GM23248 (cell line): ENCODE results near the gene ASIC2. TPM values are rescaled to one million over a fixed set of nuclear protein-coding genes. Genes with fewer than 3 reads are reported as not detected.

ENCODE experiments used
- DNase-seq: peaks from one replicate; pipeline ENCODE4 v3.0.0-alpha.2; 2015
- H2AFZ ChIP-seq: fragments of 200-600 bp; sonication (generic); 2 replicates; pipeline ENCODE4 v1.6.1; 2016; ENCODE audit warnings: antibody characterized with exemption
- H3F3A ChIP-seq: fragments of 200-600 bp; sonication (generic); 2 replicates; pipeline ENCODE4 v1.6.1; 2016; ENCODE audit warnings: mild to moderate bottlenecking, antibody characterized with exemption, mixed run types; ENCODE audit not compliant: insufficient read depth
- H3K27ac ChIP-seq: fragments of 200-600 bp; sonication (generic); 2 replicates; pipeline ENCODE4 v1.5.1; 2016; ENCODE audit warnings: mild to moderate bottlenecking
- H3K27me3 ChIP-seq: fragments of 200-600 bp; sonication (generic); replicated peaks from 2 replicates; pipeline ENCODE4 v1.6.1; 2016; ENCODE audit warnings: mild to moderate bottlenecking; ENCODE audit not compliant: insufficient read depth
- H3K36me3 ChIP-seq: fragments of 200-600 bp; sonication (generic); 2 replicates; pipeline ENCODE4 v1.6.1; 2016; ENCODE audit warnings: low read depth, mild to moderate bottlenecking
- H3K4me1 ChIP-seq: fragments of 200-600 bp; sonication (generic); 2 replicates; pipeline ENCODE4 v1.6.1; 2016; ENCODE audit warnings: mild to moderate bottlenecking; ENCODE audit not compliant: insufficient read depth
- H3K4me2 ChIP-seq: fragments of 200-600 bp; sonication (generic); one replicate; pipeline ENCODE4 v1.6.1; 2016; ENCODE audit warnings: mild to moderate bottlenecking; ENCODE audit not compliant: unreplicated experiment
- H3K4me3 ChIP-seq: fragments of 200-600 bp; sonication (generic); 2 replicates; pipeline ENCODE4 v1.5.1; 2016; ENCODE audit warnings: mild to moderate bottlenecking
- H3K79me2 ChIP-seq: fragments of 200-600 bp; sonication (generic); 2 replicates; pipeline ENCODE4 v1.6.1; 2016; ENCODE audit warnings: mild to moderate bottlenecking; ENCODE audit not compliant: insufficient read depth
- H3K9ac ChIP-seq: fragments of 200-600 bp; sonication (generic); 2 replicates; pipeline ENCODE4 v1.6.1; 2016; ENCODE audit warnings: mild to moderate bottlenecking
- H3K9me2 ChIP-seq: fragments of 200-600 bp; sonication (generic); 2 replicates; pipeline ENCODE4 v1.6.1; 2016; ENCODE audit warnings: mixed run types, mild to moderate bottlenecking, moderate library complexity; ENCODE audit not compliant: insufficient read depth
- H3K9me3 ChIP-seq: fragments of 200-600 bp; sonication (generic); one replicate; pipeline ENCODE4 v1.6.1; 2017; ENCODE audit warnings: low read depth
- H4K20me1 ChIP-seq: fragments of 200-600 bp; sonication (generic); 2 replicates; pipeline ENCODE4 v1.6.0; 2016; ENCODE audit not compliant: insufficient read depth
- EZH2 ChIP-seq: fragments of 200-600 bp; sonication (generic); IDR thresholded peaks from 2 replicates; pipeline ENCODE4 v1.6.1; 2018; ENCODE audit warnings: antibody characterized with exemption, mild to moderate bottlenecking; ENCODE audit not compliant: insufficient read depth, poor library complexity, severe bottlenecking
- EZH2phosphoT487 ChIP-seq: fragments of 200-600 bp; sonication (generic); IDR thresholded peaks from 2 replicates; pipeline ENCODE4 v1.6.1; 2018; ENCODE audit warnings: antibody characterized with exemption, moderate library complexity, mild to moderate bottlenecking, low read depth; ENCODE audit not compliant: insufficient read depth
- WGBS, 2 experiments: methylation state at CpG; one replicate each; pipeline ENCODE4 v1.1.6; 2015 to 2017; ENCODE audit warnings: low lambda C conversion rate in 2 of 2, low coverage in 1 of 2; ENCODE audit errors: missing lambda C conversion rate in 2 of 2; 5-methylcytosine and 5-hydroxymethylcytosine counted together
- in situ Hi-C: fragments of 300-500 bp; cut with MboI; formaldehyde crosslinking; loops from 2 replicates; pipeline ENCODE4 v1.15.0; 2020
- polyA plus RNA-seq: library from polyadenylated mRNA; unstranded; fragments of >200 nt; fragmentation: Nextera tagmentation; extraction: Ambion mirVana; gene quantifications from 2 replicates; pipeline ENCODE4 v1.2.1, GENCODE V29; 2016
- total RNA-seq: library from RNA; depleted of rRNA; stranded (reverse); fragments of >200 nt; shearing (Covaris generic); gene quantifications from 2 replicates; pipeline ENCODE4 v1.2.3, GENCODE V29; 2014

ASIC2 gene
- total and polyA plus RNA-seq, 2 experiments from 2014 or later, result under 0.01 TPM; not detected in 1

GRCh38 chr17:33175562-33175961 lies 117.5 kb downstream of the ASIC2 start:
- in situ Hi-C loops, result no loop called here
- no peak overlapping the region for H3K4me3 ChIP-seq
- H3K9ac ChIP-seq, result no peak overlapping the region
- no peaks in the 10 kb centered on the region for H3K4me1 ChIP-seq
- H3F3A ChIP-seq, result no peaks in the 10 kb centered on the region
- no peaks in the 10 kb centered on the region for H3K36me3 ChIP-seq
- DNase-seq, result no peak
- H4K20me1 ChIP-seq, result no peaks in the 10 kb centered on the region
- TF ChIP-seq EZH2 (no peak), EZH2phosphoT487 (no peak)
- WGBS, 2 experiments, result 38 to 45% methylated on average over 8 of the region's 8 CpGs
- no peak overlapping the region for H2AFZ ChIP-seq
- peaks cover 15% of the 10 kb centered on the region for H3K27me3 ChIP-seq
- no peak overlapping the region for H3K27ac ChIP-seq
- H3K9me2 ChIP-seq, result no peaks in the 10 kb centered on the region
- H3K9me3 ChIP-seq, result no peaks in the 10 kb centered on the region
- no peaks in the 10 kb centered on the region for H3K79me2 ChIP-seq
- no peak overlapping the region for H3K4me2 ChIP-seq

- Histone ChIP-seq H3K4me2 (no peak overlapping the region), H3K9me2 (no peaks in the 10 kb centered on the region), H3K9ac (no peak overlapping the region), H3K79me2 (no peaks in the 10 kb centered on the region), H2AFZ (no peak overlapping the region), H3K27me3 (peaks cover 15% of the 10 kb centered on the region), H4K20me1 (no peaks in the 10 kb centered on the region), H3K4me1 (peaks cover 12% of the 10 kb centered on the region), H3F3A (0 out of 2 replicates have a peak, but pooled peaks cover 12% of the 10 kb centered on the region), H3K36me3 (no peaks in the 10 kb centered on the region), H3K4me3 (no peak overlapping the region), H3K27ac (no peak overlapping the region), H3K9me3 (no peaks in the 10 kb centered on the region)
- in situ Hi-C loops, result no loop called here
- DNase-seq, result no peak
- WGBS, 2 experiments, result 34 to 35% methylated on average over 2 of the region's 2 CpGs
- TF ChIP-seq EZH2 (no peak), EZH2phosphoT487 (no peak)
Measured at GRCh38 chr17:33171931-33172330, 121.2 kb downstream of the ASIC2 start.

- in situ Hi-C loops, result no loop called here
- no peaks in the 10 kb centered on the region for H3K9me3 ChIP-seq
- H3F3A ChIP-seq, result 0 out of 2 replicates have a peak, but pooled peaks cover 12% of the 10 kb centered on the region
- no peaks in the 10 kb centered on the region for H3K79me2 ChIP-seq
- no peak overlapping the region for H3K9ac ChIP-seq
- H2AFZ ChIP-seq, result no peak overlapping the region
- no peak overlapping the region for H3K4me3 ChIP-seq
- peak overlapping the region; percentile 28 for H3K4me2 ChIP-seq
- no peak overlapping the region for H3K27ac ChIP-seq
- H3K36me3 ChIP-seq, result no peaks in the 10 kb centered on the region
- peaks cover 12% of the 10 kb centered on the region for H3K4me1 ChIP-seq
- WGBS, 2 experiments, result 40% methylated on average over 6 of the region's 6 CpGs
- H3K9me2 ChIP-seq, result no peaks in the 10 kb centered on the region
- TF ChIP-seq EZH2phosphoT487 (no peak), EZH2 (no peak)
- H4K20me1 ChIP-seq, result no peaks in the 10 kb centered on the region
- DNase-seq, result peak; percentile 59
- peaks cover 4% of the 10 kb centered on the region; the same call in 1 of the 2 replicates for H3K27me3 ChIP-seq
Measured at GRCh38 chr17:33169580-33170285, 123.4 kb downstream of the ASIC2 start.

GRCh38 chr17:33167736-33168135 lies 125.4 kb downstream of the ASIC2 start:
- in situ Hi-C loops, result no loop called here
- Histone ChIP-seq H3K36me3 (no peaks in the 10 kb centered on the region), H3K9ac (no peak overlapping the region), H3K27ac (no peak overlapping the region), H3K9me2 (no peaks in the 10 kb centered on the region), H3F3A (0 out of 2 replicates have a peak, but pooled peaks cover 12% of the 10 kb centered on the region), H3K27me3 (no peaks in the 10 kb centered on the region), H2AFZ (no peak overlapping the region), H3K4me2 (no peak overlapping the region), H4K20me1 (no peaks in the 10 kb centered on the region), H3K9me3 (no peaks in the 10 kb centered on the region), H3K4me1 (peaks cover 12% of the 10 kb centered on the region), H3K4me3 (no peak overlapping the region), H3K79me2 (no peaks in the 10 kb centered on the region)
- no peak for TF ChIP-seq EZH2
- no peak for TF ChIP-seq EZH2phosphoT487
- DNase-seq, result no peak
- WGBS, 2 experiments, result 25 to 41% methylated on average over 1 of the region's 1 CpG
